ENCODE measurements around the gene SLC25A15. TPM values are rescaled to one million over a fixed set of nuclear protein-coding genes. Genes with fewer than 3 reads are reported as not detected.

Gene SLC25A15
- total RNA-seq, 2 donors from 2014 or later: 23.2 to 36.9 TPM

GRCh38 chr13:40799508-40799907 lies 10.1 kb downstream of the SLC25A15 start:
- Mint-ChIP-seq H3K27me3 (ENCODE audit: insufficient read depth) (no peaks in the 10 kb centered on the region), H3K36me3 (ENCODE audit: low read depth) (peaks cover 70% of the 10 kb centered on the region)
- H3K9me3 ChIP-seq (ENCODE audit: control insufficient read depth, low read length): no peaks in the 10 kb centered on the region

GRCh38 chr13:40800559-40800958 lies 11.1 kb downstream of the SLC25A15 start:
- Mint-ChIP-seq H3K27me3 (ENCODE audit: insufficient read depth) (no peaks in the 10 kb centered on the region), H3K9me3 (no peaks in the 10 kb centered on the region), H3K36me3 (ENCODE audit: low read depth) (peaks cover 71% of the 10 kb centered on the region), H3K27ac (no peak overlapping the region), H3K4me1 (peaks cover 9% of the 10 kb centered on the region), H3K4me3 (no peak overlapping the region)
- Histone ChIP-seq H3K27me3 (ENCODE audit: control insufficient read depth, insufficient read depth, low read length, poor library complexity, severe bottlenecking) (no peaks in the 10 kb centered on the region), H3K4me1 (ENCODE audit: control insufficient read depth, insufficient read depth, low read length) (no peaks in the 10 kb centered on the region), H3K9ac (ENCODE audit: extremely low read depth, low read length, poor library complexity, severe bottlenecking) (no peak overlapping the region), H3K27ac (ENCODE audit: low read depth, low read length) (no peak overlapping the region), H3K9me3 (ENCODE audit: control insufficient read depth, low read length) (no peaks in the 10 kb centered on the region), H3K4me3 (ENCODE audit: low read length) (no peak overlapping the region), H3K36me3 (ENCODE audit: control insufficient read depth, insufficient read depth, low read length) (peaks cover 30% of the 10 kb centered on the region)
- WGBS, 2 experiments (ENCODE audit: insufficient coverage in 1 of 2, insufficient read length in 1 of 2): 94 to 96% methylated on average over 5 of the region's 5 CpGs
- no peak for DNase-seq
- TF ChIP-seq, protein P1, sequence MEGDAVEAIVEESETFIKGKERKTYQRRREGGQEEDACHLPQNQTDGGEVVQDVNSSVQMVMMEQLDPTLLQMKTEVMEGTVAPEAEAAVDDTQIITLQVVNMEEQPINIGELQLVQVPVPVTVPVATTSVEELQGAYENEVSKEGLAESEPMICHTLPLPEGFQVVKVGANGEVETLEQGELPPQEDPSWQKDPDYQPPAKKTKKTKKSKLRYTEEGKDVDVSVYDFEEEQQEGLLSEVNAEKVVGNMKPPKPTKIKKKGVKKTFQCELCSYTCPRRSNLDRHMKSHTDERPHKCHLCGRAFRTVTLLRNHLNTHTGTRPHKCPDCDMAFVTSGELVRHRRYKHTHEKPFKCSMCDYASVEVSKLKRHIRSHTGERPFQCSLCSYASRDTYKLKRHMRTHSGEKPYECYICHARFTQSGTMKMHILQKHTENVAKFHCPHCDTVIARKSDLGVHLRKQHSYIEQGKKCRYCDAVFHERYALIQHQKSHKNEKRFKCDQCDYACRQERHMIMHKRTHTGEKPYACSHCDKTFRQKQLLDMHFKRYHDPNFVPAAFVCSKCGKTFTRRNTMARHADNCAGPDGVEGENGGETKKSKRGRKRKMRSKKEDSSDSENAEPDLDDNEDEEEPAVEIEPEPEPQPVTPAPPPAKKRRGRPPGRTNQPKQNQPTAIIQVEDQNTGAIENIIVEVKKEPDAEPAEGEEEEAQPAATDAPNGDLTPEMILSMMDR (conservative IDR thresholded peaks at IDR 0.05): no peak

More at GRCh38 chr13:40799508-40799907, 10.1 kb downstream of the SLC25A15 start:
- H3K27ac Mint-ChIP-seq: no peak overlapping the region
- WGBS, 2 experiments (ENCODE audit: insufficient coverage in 1 of 2, insufficient read length in 1 of 2): 89 to 90% methylated on average over 1 to 4 of the region's 4 CpGs
- Histone ChIP-seq H3K4me3 (ENCODE audit: low read length) (no peak overlapping the region), H3K4me1 (ENCODE audit: control insufficient read depth, insufficient read depth, low read length) (no peaks in the 10 kb centered on the region), H3K27ac (ENCODE audit: low read depth, low read length) (no peak overlapping the region), H3K27me3 (ENCODE audit: control insufficient read depth, insufficient read depth, low read length, poor library complexity, severe bottlenecking) (no peaks in the 10 kb centered on the region), H3K36me3 (ENCODE audit: control insufficient read depth, insufficient read depth, low read length) (peaks cover 23% of the 10 kb centered on the region), H3K9ac (ENCODE audit: extremely low read depth, low read length, poor library complexity, severe bottlenecking) (no peak overlapping the region)
- H3K9me3 Mint-ChIP-seq: no peaks in the 10 kb centered on the region
- TF ChIP-seq, protein P1 (conservative IDR thresholded peaks at IDR 0.05): no peak
- H3K4me1 Mint-ChIP-seq: peaks cover 9% of the 10 kb centered on the region
- H3K4me3 Mint-ChIP-seq: no peak overlapping the region
- DNase-seq: no peak

DNA sequence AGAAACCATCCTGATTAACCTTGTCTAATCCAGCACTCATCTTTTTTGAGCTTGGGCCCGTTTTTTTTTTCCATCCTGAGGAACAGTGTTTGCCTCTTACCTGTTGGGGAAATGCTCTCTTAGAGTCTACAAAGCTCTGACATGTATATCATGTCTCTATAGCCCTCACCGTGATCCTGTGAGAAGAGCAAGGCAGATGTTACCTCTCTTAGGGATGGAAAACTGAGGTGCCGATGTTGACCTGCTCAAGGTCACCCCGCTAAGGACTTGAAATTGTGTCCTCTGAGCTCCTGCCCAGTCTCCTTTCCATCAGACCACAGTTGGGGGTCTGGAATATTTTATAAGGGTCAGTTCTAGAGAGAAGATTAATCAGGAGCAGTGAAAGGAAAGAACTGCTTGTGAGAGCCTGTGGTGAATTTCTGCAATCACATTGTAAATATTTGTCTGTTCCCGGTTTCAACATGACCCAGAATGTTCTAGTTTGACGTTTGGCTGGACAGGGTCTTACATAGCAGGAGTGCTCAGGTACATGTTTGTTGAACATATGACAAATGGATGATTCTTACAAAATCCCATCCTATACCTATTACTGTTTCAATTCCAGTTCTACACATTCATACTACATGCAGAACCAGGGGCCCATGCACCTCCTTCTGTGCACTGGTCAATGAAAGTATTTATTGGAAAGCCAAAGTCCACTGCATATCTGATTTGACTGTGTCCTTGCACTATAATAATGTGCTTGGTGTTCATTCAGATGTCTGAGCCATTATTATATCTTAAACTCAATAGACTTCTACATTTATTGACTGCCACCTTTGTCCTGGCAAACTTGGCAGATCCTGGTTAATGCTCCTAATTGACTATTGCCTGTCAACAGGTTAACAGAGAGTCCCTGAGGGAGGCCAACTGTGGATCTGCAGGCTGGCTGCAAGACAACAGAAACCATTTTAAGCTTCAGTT lies 12.1 kb downstream of the SLC25A15 start:
- WGBS, 2 experiments (ENCODE audit: insufficient coverage in 1 of 2, insufficient read length in 1 of 2): 93 to 100% methylated on average over 4 to 6 of the region's 6 CpGs
- TF ChIP-seq, protein P1 (conservative IDR thresholded peaks at IDR 0.05): no peak

More for the DNA sequence above, 12.1 kb downstream of the SLC25A15 start:
- Mint-ChIP-seq H3K27me3 (ENCODE audit: insufficient read depth) (no peaks in the 10 kb centered on the region), H3K36me3 (ENCODE audit: low read depth) (peaks cover 69% of the 10 kb centered on the region), H3K27ac (no peak overlapping the region), H3K4me1 (peaks cover 14% of the 10 kb centered on the region), H3K9me3 (no peaks in the 10 kb centered on the region), H3K4me3 (no peak overlapping the region)
- no peak overlapping the region for H3K9ac ChIP-seq (ENCODE audit: extremely low read depth, low read length, poor library complexity, severe bottlenecking)
- no peak overlapping the region for H3K4me3 ChIP-seq (ENCODE audit: low read length)
- H3K27me3 ChIP-seq (ENCODE audit: control insufficient read depth, insufficient read depth, low read length, poor library complexity, severe bottlenecking): no peaks in the 10 kb centered on the region
- H3K9me3 ChIP-seq (ENCODE audit: control insufficient read depth, low read length): no peaks in the 10 kb centered on the region
- H3K27ac ChIP-seq (ENCODE audit: low read depth, low read length): no peak overlapping the region
- H3K36me3 ChIP-seq (ENCODE audit: control insufficient read depth, insufficient read depth, low read length): peaks cover 30% of the 10 kb centered on the region
- peaks cover 2% of the 10 kb centered on the region for H3K4me1 ChIP-seq (ENCODE audit: control insufficient read depth, insufficient read depth, low read length)
- DNase-seq: no peak
